Stimulated activated CD8-positive, alpha-beta memory T cell treated with anti-CD3 and anti-CD28 coated beads, Interleukin-4, amount 100 ng/mL, for 4 hours (primary cell): ENCODE data around the gene GPER1.

Source experiments
- DNase-seq, 2 donors: peaks; one replicate each; pipeline ENCODE4 v3.0.0-alpha.2; 2020; ENCODE audit warnings: low read depth in 2 of 2, low spot score in 1 of 2

Gene GPER1

DNA sequence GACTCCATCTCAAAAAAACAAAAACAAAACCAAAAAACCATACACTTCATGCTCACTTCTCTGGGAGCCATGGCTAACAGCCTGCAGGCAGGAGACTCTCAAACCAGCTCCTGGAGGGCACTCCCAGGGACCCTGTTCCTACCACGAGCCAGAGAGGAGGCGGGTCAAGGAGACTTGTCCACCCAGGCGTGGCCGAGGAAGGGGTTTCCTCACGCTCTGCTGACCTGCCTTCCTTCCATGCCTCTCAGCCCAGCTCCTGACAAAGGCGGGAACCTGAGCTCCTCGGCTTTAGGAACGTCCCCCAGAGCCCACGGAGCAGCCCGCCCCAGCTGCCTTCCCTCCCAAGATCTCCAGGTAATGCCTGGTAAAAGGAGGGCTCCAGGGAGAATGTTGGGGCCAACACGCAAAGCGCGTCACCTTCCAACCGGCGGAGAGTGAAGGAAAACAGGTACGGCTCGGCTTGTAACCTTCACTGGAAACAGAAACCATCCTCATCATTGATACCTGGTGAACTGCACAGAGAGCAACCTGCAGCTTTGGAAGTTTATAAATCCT is 34.0 kb upstream of the GPER1 start:
- no peak for DNase-seq

DNA sequence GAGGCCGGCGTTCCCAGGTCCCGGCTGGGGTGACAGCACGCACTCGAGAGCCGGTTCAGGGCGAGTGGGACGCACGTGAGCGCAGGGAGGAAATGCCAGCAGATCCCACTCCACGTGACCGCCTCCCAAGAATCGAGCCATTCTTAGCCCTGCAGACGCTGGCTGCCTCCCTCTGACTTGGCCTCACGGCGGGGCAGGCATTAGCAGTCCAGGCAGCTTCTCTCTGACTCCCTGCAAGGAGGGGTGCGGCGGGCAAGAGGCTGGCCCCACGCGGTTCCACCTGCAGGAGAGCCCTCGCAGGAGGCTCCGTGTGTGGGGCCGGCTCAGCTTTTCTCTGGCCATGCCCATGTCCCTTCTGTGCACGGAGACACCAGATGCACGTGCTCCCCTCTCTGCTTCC is 33.5 kb upstream of the GPER1 start:
- DNase-seq: no peak

DNA sequence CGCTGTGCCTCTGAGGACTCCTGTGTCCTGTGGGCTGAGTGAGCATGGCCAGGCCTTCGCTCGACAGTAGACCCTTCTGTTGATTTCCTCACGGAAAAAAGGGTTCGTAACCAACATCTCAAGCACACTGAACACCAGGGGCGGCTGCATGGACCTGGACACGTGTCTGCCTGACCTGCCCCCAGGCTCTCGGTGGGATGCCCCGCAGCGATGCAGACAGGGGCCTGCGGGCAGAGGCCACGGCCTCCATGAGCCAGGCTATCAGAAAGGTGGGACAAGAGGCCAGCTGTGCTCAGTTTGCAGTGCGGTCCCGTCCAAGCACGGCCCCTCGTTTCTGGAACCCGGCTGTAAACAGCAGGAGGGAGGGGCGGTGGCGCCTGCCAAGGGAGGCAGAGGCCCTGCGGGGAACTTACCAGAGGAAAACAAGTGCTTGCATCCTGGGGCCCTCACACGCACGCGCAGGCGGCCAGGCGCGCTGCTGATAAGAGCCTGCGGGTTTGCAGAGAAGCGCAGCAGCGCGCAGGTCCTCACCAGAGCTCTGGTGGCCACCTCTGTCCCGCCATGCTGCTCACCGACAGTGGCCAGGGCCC is 33.0 kb upstream of the GPER1 start:
- DNase-seq: no peak

DNA sequence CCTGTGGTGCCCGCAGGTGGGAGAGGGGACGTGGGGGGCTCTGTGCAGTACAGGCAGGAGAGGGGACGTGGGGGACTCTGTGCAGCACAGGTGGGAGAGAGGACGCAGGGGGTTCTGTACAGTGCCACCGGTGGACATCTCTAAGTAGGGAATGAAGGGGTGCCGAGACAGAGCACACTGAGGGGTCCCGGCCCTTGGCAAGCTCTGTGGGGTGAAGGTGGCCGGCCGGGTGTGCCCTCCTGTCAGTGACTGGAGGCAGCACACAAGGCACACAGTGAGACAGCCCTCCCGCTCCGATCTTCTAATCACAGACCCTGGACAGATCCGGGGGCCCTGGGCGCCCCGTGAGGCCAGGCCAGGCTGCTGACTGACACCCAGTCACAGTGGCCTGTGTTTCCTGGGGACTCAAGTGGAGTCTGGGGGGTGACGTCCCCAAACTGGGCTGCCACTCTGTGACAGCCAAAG is 32.4 kb upstream of the GPER1 start:
- no peak for DNase-seq

DNA sequence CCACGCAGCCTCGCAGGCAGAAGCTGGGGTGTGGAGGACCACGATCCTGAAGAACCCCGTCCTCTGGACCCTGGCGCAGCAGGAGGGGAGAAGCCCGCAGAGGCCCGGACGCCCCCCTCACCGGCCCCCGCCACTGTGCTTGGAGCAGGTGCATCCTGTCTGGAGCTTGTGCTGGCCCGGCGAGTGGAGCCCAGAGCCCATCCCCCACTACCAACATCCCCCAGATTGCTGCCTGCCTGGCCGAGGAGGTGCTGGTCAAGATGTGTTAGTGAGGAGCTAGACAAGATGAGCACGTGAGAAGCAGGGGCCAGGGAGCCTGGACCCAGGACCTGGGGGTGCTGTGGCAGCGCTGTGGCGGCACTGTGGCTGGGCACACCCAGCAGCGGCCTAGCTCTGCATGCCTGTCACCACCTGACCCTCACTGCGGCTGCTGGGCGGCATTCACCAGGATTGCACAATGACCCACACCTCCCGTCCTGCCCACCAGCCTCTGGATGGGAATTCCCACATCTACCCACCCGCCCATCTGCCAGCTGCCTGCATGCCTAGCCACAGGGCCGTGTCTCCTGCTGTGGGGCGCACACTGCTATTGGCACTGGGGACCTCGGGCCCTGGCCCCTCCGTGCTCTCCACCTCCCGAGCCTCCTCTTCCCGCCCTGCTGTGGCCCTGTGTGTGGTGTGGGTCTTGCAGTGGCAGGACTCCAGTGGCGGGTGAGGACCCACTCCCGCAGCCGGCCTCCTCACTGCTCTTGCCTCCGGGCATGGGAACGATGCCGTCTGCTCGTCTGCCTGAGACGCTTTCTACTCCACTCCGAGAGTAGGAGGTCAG is 31.7 kb upstream of the GPER1 start:
- DNase-seq: no peak

DNA sequence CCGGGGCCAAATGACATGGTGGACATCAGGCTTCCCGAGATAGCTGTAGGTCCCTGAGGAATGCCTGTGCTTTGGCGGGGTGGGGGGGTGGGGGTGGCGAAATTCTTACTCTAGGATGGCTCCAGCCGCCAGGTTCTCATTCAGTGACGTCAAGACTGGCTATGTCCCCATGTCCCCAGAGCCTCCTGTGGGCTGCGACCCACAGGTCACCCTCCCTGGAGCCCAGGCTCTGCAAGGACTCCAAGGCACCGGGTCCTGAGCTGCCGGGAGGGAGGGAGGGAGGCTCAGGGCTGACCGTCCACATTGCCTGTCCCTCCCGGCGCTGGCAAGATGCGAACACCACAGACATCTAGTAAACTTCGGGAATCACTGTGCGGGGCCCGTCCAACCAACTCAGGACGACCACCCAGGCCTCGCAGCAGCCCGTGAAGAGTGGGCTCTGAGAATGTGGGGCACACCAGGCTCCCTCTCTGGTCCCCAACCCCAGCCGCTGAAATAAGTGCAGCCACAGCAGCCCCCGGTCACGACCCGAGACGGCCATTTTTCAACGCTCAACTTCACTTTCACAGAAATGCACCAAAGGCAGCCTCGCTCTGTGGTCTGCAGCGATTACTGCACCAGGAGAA is 31.0 kb upstream of the GPER1 start:
- no peak for DNase-seq

DNA sequence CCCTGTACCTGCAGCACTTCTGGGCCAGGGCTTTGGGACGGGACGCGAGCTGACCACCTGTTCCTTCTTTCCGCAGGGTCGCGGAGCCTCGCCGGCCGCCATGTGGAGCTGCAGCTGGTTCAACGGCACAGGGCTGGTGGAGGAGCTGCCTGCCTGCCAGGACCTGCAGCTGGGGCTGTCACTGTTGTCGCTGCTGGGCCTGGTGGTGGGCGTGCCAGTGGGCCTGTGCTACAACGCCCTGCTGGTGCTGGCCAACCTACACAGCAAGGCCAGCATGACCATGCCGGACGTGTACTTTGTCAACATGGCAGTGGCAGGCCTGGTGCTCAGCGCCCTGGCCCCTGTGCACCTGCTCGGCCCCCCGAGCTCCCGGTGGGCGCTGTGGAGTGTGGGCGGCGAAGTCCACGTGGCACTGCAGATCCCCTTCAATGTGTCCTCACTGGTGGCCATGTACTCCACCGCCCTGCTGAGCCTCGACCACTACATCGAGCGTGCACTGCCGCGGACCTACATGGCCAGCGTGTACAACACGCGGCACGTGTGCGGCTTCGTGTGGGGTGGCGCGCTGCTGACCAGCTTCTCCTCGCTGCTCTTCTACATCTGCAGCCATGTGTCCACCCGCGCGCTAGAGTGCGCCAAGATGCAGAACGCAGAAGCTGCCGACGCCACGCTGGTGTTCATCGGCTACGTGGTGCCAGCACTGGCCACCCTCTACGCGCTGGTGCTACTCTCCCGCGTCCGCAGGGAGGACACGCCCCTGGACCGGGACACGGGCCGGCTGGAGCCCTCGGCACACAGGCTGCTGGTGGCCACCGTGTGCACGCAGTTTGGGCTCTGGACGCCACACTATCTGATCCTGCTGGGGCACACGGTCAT is 30.3 kb upstream of the GPER1 start:
- no peak for DNase-seq

DNA sequence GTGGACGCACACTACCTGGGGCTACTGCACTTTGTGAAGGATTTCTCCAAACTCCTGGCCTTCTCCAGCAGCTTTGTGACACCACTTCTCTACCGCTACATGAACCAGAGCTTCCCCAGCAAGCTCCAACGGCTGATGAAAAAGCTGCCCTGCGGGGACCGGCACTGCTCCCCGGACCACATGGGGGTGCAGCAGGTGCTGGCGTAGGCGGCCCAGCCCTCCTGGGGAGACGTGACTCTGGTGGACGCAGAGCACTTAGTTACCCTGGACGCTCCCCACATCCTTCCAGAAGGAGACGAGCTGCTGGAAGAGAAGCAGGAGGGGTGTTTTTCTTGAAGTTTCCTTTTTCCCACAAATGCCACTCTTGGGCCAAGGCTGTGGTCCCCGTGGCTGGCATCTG is 29.6 kb upstream of the GPER1 start:
- no peak for DNase-seq

DNA sequence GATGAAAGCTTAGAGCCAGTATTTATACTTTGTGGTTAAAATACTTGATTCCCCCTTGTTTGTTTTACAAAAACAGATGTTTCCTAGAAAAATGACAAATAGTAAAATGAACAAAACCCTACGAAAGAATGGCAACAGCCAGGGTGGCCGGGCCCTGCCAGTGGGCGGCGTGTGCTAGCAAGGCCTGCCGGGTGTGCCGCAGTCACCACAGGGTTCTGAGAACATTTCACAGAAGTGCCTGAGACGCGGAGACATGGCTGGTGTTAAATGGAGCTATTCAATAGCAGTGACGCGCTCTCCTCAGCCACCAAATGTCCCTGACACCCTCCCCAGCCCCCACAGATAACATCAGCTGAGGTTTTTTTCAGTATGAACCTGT is 29.1 kb upstream of the GPER1 start:
- DNase-seq: no peak

DNA sequence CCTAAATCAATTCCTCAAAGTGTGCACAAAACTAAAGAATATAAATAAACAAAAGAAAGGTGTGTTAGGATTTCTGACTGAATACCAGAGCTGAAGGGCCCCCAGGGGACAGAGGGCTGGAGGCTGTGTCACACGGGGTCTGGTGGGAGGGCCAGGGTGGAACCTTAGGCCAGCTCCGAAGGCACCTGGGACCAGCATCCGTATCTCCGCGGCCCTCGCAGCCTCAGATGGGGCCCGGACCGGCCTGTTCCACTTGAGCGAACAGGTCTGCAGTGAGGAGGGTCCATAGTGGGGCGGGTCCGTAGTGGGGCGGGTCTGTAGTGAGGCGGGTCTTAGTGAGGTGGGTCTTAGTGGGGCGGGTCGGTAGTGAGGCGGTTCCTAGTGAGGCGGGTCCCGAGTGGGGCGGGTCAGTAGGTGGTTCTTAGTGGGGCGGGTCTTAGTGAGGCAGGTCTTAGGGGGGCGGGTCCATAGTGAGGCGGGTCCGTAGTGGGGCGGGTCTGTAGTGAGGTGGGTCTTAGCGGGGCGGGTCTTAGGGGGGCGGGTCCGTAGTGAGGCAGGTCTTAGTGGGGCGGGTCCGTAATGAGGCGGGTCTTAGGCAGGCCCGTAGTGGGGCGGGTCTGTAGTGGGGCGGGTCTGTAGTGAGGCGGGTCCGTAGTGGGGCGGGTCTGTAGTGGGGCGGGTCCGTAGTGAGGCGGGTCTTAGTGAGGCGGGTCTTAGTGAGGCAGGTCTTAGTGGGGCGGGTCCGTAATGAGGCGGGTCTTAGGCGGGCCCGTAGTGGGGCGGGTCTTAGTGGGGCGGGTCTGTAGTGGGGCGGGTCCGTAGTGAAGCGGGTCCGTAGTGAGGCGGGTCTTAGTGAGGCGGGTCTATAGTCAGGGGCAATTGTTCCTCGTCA is 28.5 kb upstream of the GPER1 start:
- no peak for DNase-seq

DNA sequence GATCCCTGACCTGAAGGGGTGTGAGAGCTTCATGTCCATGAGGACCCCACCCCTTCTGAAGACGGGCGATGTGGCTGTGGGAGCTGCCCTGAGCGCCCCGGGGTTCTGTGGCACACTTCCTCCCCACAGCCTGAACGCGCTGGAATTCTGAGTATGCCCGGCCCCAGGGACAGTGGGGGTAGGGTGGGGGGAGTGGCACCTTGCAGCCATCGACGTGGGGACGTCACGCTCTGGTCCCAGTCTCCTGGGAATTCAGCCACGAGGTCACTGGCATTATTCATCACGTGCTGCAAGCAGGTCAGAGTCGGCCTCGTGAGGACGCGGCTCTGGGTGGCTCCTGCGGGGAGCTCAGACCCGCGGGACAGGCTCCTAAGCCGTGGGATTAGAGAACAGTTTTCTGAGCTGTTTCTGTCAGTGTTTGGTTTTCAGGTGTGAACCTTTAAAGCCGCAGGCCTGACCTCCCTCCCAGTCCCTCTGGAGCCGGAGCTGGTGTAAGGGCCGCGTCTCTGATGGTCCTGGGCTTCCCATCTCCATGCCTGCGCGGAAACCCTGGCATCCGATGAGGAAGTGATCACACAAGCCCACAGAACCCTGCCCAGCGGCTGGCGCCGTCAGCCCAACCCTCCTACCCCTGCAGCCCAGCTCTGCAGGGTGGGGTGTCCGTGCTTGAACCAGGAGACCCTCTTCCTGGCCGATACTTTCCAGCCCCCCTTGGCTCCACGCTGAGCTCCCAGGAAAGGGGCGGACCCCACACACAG is 27.4 kb upstream of the GPER1 start:
- no peak for DNase-seq

DNA sequence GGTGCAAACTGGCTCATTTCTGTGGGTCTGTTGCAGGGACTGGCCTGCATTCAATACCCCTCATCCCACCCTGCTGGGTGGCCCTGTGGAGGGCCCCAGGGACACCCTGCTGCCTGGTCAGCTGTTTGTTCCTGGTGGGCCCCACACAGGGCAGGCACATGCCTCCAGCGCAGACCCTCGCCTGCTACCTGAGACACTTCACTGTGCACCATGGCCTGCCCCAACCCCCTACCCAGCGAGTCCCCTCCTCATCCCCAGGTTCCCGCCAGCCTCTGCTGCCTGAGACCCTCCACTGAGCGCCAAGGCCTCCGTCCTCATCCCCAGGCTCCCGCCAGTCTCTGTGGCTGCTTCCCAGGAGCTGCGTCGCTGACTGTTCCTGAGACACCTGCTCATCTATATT is 26.7 kb upstream of the GPER1 start:
- DNase-seq: no peak

DNA sequence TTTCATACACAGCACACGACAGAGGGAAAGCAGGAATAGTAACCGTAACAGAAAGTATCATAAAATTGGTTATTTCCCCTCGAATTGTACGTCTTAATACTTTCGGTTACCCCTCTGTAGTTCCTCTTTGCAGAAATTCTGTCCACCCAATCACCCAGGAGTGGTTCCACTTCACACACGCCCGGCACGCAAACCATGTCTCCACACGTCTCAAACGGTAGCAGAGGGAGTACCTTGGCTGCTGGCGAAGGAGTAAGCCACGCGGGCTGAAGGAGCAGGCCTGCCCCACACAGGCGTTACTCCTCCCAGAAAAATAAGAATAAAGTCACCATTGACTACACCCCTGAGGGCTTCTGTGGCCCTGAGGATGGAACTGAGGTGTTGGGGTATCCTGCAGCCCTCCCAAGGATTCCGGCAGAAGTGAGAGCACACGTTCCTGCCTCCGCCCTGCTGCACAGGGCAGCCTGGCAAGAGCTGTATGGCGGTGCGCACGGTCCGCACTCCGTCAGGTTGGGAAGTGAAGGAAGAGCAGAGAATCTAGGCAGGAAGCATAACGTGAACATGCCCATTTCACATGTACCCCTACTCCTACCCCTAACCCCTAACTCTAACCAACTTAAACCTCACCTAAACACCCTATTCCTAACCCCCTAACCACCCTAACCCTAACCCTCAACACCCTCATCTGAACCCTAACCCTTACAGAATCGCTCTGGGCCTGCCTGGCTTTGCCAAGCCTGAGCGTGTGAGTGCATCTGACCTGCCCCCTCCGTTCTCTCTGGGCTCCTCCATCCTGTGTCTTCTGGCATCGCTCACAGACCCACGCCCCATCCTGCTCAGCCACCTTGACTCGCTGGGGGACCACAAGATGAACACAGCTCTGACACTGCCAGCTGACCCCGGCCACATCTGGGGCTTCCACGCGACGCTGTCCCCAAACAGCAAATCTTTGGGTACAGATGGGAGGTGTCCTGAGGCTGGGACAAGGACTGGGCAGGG is 25.3 kb upstream of the GPER1 start:
- DNase-seq: no peak

DNA sequence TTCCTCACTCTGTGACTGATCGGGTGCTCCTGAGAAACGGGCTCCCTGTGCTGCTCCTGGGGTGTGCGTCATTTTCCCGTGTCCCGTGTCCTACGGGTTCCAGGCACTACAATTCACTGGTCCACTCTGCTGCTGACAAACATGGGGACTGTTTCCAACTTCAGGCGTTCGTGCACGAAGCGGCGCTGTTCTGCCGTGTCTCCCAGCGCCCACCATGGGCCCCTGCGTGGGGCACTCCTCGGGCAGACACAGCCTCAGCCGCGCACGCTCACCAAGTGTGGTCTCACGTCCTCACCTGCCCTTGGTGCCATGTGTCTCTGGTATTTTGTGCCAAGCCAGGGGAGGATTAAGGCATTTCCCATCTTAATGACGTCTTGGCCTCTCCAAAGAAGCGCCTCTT is 24.6 kb upstream of the GPER1 start:
- DNase-seq: no peak

DNA sequence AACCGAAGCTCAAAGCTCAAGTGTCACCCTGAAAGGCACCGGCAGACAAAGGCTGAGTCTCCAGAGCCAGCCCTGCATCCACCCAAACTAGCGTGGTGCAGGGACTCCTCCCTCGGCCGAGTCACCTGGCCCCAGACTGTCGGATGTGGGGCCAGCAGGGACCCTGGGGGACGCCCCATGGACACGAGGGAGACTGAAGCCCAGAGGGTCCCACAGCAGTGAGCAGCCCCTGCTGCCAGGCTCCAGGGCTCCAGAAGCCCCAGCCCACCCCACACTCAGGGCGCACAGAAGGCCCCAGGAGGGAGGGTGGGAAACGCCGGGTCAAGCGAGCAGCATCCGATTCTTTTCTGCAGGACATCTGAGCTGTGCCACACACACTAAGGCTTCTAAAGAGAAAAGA is 23.3 kb upstream of the GPER1 start:
- no peak for DNase-seq

DNA sequence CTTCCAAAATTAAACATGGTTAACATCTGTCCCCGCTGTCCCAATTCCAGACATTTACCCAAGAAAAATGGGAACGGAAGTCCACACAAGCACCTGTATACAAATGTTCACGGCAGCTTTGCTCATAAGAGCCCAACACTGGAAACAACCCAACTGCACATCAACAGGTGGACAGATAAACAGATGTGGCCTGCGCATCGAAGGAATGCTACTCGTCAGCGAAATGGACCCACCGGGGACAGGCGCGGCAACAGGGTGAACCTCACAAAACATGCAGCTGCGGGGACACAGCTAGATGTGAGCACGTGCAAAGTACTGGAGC is 22.7 kb upstream of the GPER1 start:
- no peak for DNase-seq

DNA sequence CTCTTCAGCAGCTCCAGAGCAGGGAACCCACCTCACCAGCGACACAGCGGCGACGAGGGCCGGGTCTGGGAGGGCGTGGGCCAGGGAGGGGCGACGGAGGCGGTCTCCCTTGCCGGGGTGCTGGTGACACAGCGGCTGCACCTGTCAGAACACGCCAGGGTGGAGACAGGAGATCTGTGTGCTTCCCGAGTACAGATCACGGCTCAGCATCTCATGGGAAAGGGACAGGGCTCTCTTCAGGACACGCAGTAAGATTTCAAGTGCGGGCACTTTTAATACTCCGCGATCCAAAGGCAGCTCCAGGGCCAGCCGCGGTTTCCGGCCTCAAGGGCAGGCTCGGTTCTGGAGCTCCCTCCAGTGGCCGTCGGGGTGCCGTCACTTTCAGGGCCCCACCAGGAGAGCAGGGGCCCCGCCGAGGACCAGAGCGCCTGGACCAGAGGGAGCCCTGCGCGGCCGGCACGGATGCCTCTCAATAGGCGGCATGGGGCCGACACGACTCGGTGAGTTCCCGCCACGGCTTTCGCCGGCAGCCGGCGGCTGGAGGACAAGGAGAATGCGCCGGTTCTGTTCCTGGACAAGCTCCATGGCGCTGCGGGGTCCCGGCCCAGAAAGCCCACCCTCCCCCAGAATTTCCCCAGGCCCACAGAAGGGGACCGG is 22.2 kb upstream of the GPER1 start:
- DNase-seq: peak; percentile 51 to 69

DNA sequence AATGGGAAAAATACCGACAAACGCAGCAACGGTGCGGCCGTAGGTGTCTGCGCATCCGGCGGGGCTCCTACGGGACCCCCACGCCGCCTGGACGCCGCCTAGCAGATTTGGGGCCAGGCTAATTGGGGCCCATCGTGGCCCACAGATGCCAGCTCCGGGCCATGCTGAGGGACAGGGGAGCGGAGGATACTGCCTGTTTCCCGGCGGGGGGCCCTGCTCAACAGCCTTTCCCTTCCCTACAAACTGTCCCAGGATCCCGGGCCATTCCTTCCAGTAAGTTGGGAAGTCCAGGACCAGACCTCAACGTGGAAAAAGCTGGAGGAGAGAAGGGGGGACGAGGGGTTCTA is 21.7 kb upstream of the GPER1 start:
- no peak for DNase-seq
